Coronary artery (tissue), 2 donors: ENCODE data around the gene EXOSC7.
"Not testable (repeated sequence)": the region's sequence is repeated elsewhere in the genome, so short reads cannot be mapped to it uniquely, and the experiment has no call there.

Experiments
- DNase-seq: peaks from one replicate; pipeline ENCODE4 v3.0.0-alpha.2; 2017; ENCODE audit warnings: low spot score
- H3K27ac ChIP-seq, 2 donors: fragments of 200-600 bp; sonication (generic); one replicate each; pipeline ENCODE4 v1.5.1; 2016 to 2019
- H3K4me3 ChIP-seq: fragments of 200-600 bp; sonication (generic); 2 replicates; pipeline ENCODE4 v1.5.1; 2016; ENCODE audit warnings: mild to moderate bottlenecking, moderate library complexity
- CTCF ChIP-seq: fragments of 200-600 bp; sonication (generic); IDR thresholded peaks from one replicate; pipeline ENCODE4 v1.5.1; 2019; ENCODE audit warnings: antibody characterized with exemption

Gene EXOSC7

GRCh38 chr3:44984335-44984734, 8.3 kb downstream of the EXOSC7 start:
- no peak for DNase-seq
- H3K27ac ChIP-seq: no peak overlapping the region
- H3K4me3 ChIP-seq: no peak overlapping the region
- no peak for TF ChIP-seq CTCF

GRCh38 chr3:44986330-44986729, 10.3 kb downstream of the EXOSC7 start:
- not testable (repeated sequence) for DNase-seq, H3K27ac ChIP-seq, H3K4me3 ChIP-seq

GRCh38 chr3:44987332-44987731, 11.3 kb downstream of the EXOSC7 start:
- H3K27ac ChIP-seq: no peak overlapping the region
- no peak overlapping the region for H3K4me3 ChIP-seq
- no peak for TF ChIP-seq CTCF
- no peak for DNase-seq

- Histone ChIP-seq H3K27ac (no peak overlapping the region), H3K4me3 (no peak overlapping the region)
- no peak for TF ChIP-seq CTCF
- DNase-seq: no peak
These were observed 12.0 kb downstream of the EXOSC7 start for GRCh38 chr3:44988073-44988472.

GRCh38 chr3:44989141-44989540, 13.1 kb downstream of the EXOSC7 start:
- TF ChIP-seq CTCF: no peak
- DNase-seq: no peak
- no peak overlapping the region for H3K27ac ChIP-seq
- no peak overlapping the region for H3K4me3 ChIP-seq

- no peak for DNase-seq
- H3K27ac ChIP-seq: no peak overlapping the region
- TF ChIP-seq CTCF: no peak
These were observed 13.8 kb downstream of the EXOSC7 start for GRCh38 chr3:44989636-44990373.

GRCh38 chr3:44991326-44991725, 15.3 kb downstream of the EXOSC7 start:
- TF ChIP-seq CTCF: no peak
- no peak overlapping the region for H3K27ac ChIP-seq
- DNase-seq: no peak
- no peak overlapping the region for H3K4me3 ChIP-seq

More at GRCh38 chr3:44989636-44990373, 13.8 kb downstream of the EXOSC7 start:
- no peak overlapping the region for H3K4me3 ChIP-seq
